ENCODE results near the gene SNX17.

- TF ChIP-seq POLR2A (IDR thresholded peaks at IDR 0.05) (no peak), CTCF (IDR thresholded peaks at IDR 0.05) (no peak)
Observed at GRCh38 chr2:27375513-27376099, 5.2 kb downstream of the SNX17 start.
